ENCODE measurements around the gene BLOC1S3. TPM values are rescaled to one million over a fixed set of nuclear protein-coding genes. Genes with fewer than 3 reads are reported as not detected.

The BLOC1S3 gene
- total RNA-seq, 1 experiment from 2014 or later: 21.5 TPM

- peak; percentile 78 for DNase-seq (ENCODE audit: low spot score)
Measured at GRCh38 chr19:45182758-45183157, 4.2 kb downstream of the BLOC1S3 start.

GRCh38 chr19:45184115-45184514, 5.5 kb downstream of the BLOC1S3 start:
- DNase-seq (ENCODE audit: low spot score): no peak

DNA sequence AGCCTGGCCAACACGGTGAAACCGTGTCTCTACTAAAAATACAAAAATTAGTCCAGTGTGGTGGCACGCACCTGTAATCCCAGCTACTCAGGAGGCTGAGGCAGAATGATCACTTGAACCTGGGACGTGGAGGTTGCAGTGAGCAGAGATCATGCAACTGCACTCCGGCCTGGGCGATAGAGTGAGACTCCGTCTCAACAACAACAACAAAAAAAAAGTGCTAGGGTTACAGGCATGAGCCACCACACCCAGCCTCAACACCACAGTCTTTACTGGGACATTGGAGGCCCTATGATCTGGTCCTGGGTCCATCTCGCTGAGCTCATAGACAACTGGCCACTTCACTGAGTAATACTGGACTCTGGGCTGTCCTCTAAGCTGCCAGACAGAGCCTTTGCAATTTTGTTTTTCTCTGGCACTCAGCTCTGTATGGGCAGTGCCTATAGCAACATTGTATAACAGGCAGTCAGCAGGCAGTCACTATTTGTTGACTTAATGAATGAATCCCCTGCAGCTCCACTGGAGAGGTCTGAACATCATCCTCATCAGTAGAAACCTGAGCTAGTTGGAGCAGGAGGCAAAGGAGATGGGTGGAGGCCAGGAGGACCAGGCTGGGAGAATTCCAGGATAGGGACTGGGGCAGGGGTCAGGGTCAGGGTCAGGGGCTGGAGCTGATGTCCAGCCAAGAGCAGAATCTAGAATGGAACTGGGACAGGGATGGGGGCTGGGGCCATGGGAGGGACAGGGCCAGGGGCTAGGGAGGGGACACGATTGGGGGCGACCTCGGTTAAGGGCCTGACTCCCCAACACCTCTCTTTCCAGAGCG, 8.1 kb downstream of the BLOC1S3 start:
- peak; percentile 29 for DNase-seq (ENCODE audit: low spot score)

DNA sequence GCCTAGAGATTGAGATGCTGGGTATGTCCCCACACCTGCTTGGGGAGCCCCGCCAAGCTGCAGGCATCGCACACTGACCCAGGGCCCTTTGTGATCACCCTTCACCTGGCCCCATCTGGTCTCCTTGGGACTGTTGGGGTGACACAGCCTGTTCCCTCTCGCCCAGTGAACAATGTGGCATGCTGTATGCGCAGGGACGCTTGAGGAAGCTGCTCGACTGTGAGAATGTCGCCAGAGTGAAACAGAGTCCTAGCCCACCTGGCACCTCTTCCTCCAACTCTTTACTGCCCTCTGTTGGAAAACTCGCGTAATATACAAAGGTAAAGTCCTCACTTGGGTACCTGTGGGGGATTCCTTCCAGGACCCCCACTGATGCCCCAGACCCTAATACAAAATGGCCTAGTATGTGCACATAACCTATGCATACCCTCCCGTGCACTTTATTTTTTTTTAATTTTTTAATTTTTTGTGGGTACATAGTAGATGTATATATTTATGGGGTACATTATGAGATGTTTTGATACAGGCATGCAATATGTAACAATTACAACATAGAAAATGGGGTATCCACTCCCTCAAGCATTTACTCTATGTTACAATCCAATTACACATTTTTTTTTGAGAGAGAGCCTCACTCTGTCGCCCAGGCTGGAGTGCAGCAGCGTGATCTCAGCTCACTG, 9.0 kb downstream of the BLOC1S3 start:
- peak; percentile 70 for DNase-seq (ENCODE audit: low spot score)

- DNase-seq (ENCODE audit: low spot score): no peak
Measured at GRCh38 chr19:45189971-45190370, 11.4 kb downstream of the BLOC1S3 start.

DNA sequence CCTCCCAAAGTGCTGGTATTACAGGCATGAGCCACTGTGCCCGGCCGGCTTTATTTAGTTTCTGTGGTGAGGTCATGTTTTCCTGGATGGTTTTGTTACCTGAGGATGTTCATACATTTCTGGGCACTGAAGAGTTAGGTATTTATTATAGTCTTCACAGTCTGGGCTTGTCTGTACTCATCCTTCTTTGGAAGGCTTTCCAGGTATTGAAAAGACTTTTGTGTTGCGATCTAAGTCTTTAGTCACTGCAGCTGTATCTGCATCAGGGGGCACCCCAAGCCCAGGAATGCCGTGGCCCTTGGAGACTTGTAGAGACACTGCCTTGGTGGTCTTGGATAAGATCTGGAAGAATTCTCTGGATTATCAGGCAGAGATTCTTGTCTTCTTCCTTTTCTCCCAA, 12.8 kb downstream of the BLOC1S3 start:
- DNase-seq (ENCODE audit: low spot score): no peak

DNA sequence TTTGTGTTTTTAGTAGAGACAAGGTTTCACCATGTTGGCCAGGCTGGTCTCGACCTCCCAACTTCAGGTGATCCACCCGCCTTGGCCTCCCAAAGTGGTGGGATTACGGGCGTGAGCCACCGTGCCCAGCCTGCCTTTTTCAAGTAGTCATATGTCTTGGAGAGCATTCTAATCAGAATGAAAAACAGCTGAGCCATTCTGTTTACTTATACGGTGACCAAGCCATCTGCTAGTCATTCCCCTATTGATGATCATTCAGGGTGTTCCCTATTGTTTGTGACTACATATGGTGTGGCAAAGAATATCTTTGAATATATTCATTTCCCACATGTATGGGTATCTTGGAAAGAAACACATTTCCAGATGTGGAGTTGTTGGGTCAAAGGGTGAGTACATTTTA, 17.2 kb downstream of the BLOC1S3 start:
- DNase-seq (ENCODE audit: low spot score): no peak

DNA sequence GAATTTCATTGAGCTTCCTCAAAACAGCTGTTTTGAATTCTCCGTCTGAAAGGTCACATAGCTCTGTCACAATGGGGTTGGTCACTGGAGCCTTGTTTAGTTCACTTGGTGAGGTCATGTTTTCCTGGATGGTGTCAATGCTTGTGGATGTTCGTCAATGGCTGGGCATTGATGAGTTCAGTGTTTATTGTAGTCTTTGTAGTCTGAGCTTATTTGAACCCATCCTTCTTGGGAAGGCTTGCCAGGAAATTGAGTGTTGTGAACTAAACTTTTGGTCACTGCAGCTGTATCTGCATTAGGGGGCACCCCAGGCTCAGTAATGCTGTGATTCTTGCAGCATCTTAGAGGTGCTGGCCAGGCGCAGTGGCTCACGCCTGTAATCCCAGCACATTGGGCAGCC, 22.0 kb downstream of the BLOC1S3 start:
- DNase-seq (ENCODE audit: low spot score): peak; percentile 51

GRCh38 chr19:45202637-45203036, 24.1 kb downstream of the BLOC1S3 start:
- no peak for DNase-seq (ENCODE audit: low spot score)

GRCh38 chr19:45205810-45206209, 27.2 kb downstream of the BLOC1S3 start:
- no peak for DNase-seq (ENCODE audit: low spot score)

- DNase-seq (ENCODE audit: low spot score): no peak
Measured at GRCh38 chr19:45206328-45206727, 27.7 kb downstream of the BLOC1S3 start.

- DNase-seq (ENCODE audit: low spot score): no peak
Measured at GRCh38 chr19:45211751-45212381, 33.3 kb downstream of the BLOC1S3 start.

DNA sequence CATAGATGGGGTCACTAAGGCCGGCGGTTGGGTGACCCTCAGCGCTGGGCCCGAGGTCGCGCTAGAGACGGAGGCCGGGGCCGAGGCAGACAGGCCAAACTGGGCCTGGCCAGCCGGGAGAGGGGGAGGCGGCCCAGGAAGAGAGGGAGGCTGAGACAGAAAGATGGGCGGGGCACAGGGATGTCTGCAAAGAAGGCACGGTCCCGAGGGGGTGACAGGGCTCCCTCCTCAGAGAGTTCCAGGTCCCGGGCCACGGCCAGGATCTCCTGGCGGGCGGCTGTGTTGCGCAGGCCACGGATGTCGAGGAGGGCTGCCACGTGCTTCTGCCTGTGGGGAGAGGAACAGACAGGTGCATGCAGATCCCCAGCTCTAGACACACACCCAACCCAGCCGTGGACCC, 34.4 kb downstream of the BLOC1S3 start:
- no peak for DNase-seq (ENCODE audit: low spot score)

DNA sequence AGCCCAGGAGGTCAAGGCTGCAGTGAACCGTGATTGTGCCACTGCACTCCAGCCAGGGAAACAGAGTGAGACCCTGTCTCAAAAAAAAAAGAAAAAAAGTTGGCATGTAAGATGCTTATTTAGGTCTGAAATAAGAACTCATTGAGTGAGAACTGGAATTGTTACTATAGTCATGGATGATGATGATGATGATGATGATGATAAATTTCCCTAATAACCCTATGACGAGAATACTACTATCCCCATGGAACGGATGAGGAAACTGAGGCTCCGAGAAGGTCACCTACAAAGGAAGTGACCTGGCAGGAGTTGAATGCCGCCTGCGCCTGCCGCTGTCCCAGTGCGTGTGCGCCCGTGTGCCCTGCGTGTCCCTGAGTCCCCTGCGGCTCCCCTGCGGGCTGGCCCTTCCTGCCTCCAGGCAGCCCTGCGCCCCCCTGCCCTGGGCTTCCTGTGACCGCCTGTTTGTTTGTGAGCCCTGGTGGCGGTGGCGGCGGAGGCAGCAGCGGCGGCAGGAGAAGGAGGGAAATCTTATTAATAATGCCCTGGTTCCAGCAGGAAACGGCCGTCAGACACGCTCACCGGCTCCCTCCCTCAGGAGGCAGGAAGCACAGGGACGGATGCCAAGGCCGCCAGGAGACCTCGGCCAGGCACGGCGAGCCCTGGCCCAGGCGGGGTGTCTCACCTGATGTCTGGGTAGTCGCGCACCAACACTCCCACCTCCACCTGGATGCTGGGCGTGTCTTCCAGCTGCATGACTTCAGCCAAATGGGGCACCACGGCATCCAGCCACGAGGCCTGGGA, 37.0 kb downstream of the BLOC1S3 start:
- peak; percentile 37 for DNase-seq (ENCODE audit: low spot score)

GRCh38 chr19:45216667-45217066, 38.1 kb downstream of the BLOC1S3 start:
- no peak for DNase-seq (ENCODE audit: low spot score)

GRCh38 chr19:45217193-45217956, 38.8 kb downstream of the BLOC1S3 start:
- DNase-seq (ENCODE audit: low spot score): no peak

DNA sequence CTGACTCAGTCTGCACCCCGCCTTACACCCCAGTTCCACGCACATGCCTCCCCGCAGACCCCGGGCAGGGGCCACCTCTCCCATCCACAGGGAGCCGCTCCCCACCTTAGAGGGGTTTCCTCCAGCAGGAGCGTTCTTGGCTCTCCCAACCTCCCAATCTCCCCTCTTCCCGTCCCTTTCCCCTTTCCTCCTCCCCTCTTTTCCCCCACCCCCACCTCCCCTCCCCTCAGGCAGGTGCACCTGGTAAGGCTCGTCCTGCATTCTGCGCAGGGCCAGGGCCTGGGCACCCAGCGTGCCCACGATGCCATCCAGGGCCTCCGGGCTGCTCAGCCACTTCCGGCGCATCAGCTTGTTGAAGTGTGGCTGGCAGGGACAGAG, 39.4 kb downstream of the BLOC1S3 start:
- DNase-seq (ENCODE audit: low spot score): no peak

DNA sequence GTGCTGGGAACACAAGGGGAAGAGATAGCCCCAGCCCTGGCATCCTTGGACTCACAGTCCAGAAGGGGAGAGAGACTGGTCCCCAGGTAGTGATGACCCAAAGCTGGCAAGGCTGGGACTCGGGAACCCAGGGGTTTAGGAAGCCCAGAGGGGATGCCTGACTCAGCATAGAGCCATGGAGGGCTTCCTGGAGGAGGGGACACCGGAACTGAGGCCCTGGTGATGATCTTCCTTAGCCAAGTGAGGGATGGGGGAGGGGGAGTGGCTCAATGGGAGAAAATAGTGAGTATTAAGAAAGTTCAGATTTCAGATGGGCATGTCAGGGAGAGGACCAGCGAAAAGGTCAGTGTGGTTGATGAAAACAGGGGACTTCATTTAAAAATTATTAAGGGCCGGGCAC, 39.8 kb downstream of the BLOC1S3 start:
- no peak for DNase-seq (ENCODE audit: low spot score)

- no peak for DNase-seq (ENCODE audit: low spot score)
Measured at GRCh38 chr19:45218911-45219743, 40.5 kb downstream of the BLOC1S3 start.

DNA sequence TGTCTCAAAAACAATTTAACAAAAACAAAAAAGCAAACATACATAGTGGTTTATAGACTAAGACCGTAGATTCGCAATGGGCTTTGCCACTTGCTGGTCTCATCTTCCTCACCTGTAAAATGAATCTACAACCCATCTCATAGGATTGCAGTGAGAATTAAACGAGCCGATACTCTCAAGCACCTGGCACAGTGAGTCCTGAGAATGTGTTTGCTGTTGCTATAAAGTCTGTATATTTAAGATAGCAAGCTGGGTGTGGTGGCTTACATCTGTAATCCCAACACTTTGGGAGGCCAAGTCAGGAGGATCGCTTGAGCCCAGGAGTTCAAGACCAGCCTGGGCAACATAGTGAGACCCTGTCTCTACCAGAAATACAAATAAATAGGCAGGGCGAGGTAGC, 44.1 kb downstream of the BLOC1S3 start:
- no peak for DNase-seq (ENCODE audit: low spot score)

Measured in HT-29 (cell line).